ENCODE data around the gene GTSF1L.

Gene GTSF1L

GRCh38 chr20:43770342-43770741, 43.5 kb upstream of the GTSF1L start:
- Histone ChIP-seq H4K20me1 (ENCODE audit: insufficient read depth, low read length) (no peaks in the 10 kb centered on the region), H3K4me3 (ENCODE audit: low read length) (no peak overlapping the region), H3K4me2 (ENCODE audit: low read depth, low read length) (no peak overlapping the region), H3K9me2 (replicated peaks; ENCODE audit: insufficient read depth, low read length) (no peaks in the 10 kb centered on the region), H3K9ac (ENCODE audit: low read length) (no peak overlapping the region), H2AFZ (ENCODE audit: low read length) (no peak overlapping the region), H3F3A (ENCODE audit: insufficient read depth, low read length) (no peaks in the 10 kb centered on the region), H3K36me3 (replicated peaks; ENCODE audit: insufficient read depth, low read length) (no peaks in the 10 kb centered on the region), H3K27me3 (replicated peaks; ENCODE audit: insufficient read depth, low read length) (no peaks in the 10 kb centered on the region), H3K27ac (ENCODE audit: low read length) (no peak overlapping the region), H3K9me3 (replicated peaks; ENCODE audit: insufficient read depth, low read length) (no peaks in the 10 kb centered on the region), H3K4me1 (ENCODE audit: low read length) (no peaks in the 10 kb centered on the region), H3K79me2 (ENCODE audit: low read length) (no peaks in the 10 kb centered on the region)
- TF ChIP-seq EZH2 (optimal IDR thresholded peaks at IDR 0.05; ENCODE audit: low read depth, low read length) (no peak), CTCF (IDR thresholded peaks at IDR 0.05; ENCODE audit: low read length) (no peak)
- no peak for DNase-seq

- Histone ChIP-seq H3K27me3 (replicated peaks; ENCODE audit: insufficient read depth, low read length) (no peaks in the 10 kb centered on the region), H3K79me2 (ENCODE audit: low read length) (no peaks in the 10 kb centered on the region), H3K4me3 (ENCODE audit: low read length) (no peak overlapping the region), H3F3A (ENCODE audit: insufficient read depth, low read length) (no peaks in the 10 kb centered on the region), H4K20me1 (ENCODE audit: insufficient read depth, low read length) (no peaks in the 10 kb centered on the region), H3K4me2 (ENCODE audit: low read depth, low read length) (no peak overlapping the region), H3K9me2 (replicated peaks; ENCODE audit: insufficient read depth, low read length) (no peaks in the 10 kb centered on the region), H3K9ac (ENCODE audit: low read length) (no peak overlapping the region), H3K27ac (ENCODE audit: low read length) (no peak overlapping the region), H3K4me1 (ENCODE audit: low read length) (no peaks in the 10 kb centered on the region), H3K36me3 (replicated peaks; ENCODE audit: insufficient read depth, low read length) (no peaks in the 10 kb centered on the region), H2AFZ (ENCODE audit: low read length) (no peak overlapping the region), H3K9me3 (replicated peaks; ENCODE audit: insufficient read depth, low read length) (no peaks in the 10 kb centered on the region)
- TF ChIP-seq EZH2phosphoT487 (IDR thresholded peaks at IDR 0.05; ENCODE audit: low read length) (no peak), EZH2 (optimal IDR thresholded peaks at IDR 0.05; ENCODE audit: low read depth, low read length) (no peak), CTCF (IDR thresholded peaks at IDR 0.05; ENCODE audit: low read length) (no peak)
- no peak for DNase-seq
These were observed 41.1 kb upstream of the GTSF1L start for GRCh38 chr20:43767686-43768474.

- H3K27ac ChIP-seq (ENCODE audit: low read length) = no peak overlapping the region
- no peaks in the 10 kb centered on the region for H3K27me3 ChIP-seq (replicated peaks; ENCODE audit: insufficient read depth, low read length)
- TF ChIP-seq CTCF (IDR thresholded peaks at IDR 0.05; ENCODE audit: low read length) = no peak
- no peak for TF ChIP-seq EZH2phosphoT487 (IDR thresholded peaks at IDR 0.05; ENCODE audit: low read length)
- TF ChIP-seq EZH2 (optimal IDR thresholded peaks at IDR 0.05; ENCODE audit: low read depth, low read length) = no peak
- no peaks in the 10 kb centered on the region for H3K9me2 ChIP-seq (replicated peaks; ENCODE audit: insufficient read depth, low read length)
- H3K4me3 ChIP-seq (ENCODE audit: low read length) = no peak overlapping the region
- no peak for DNase-seq
- no peak overlapping the region for H3K9ac ChIP-seq (ENCODE audit: low read length)
- no peaks in the 10 kb centered on the region for H4K20me1 ChIP-seq (ENCODE audit: insufficient read depth, low read length)
- no peaks in the 10 kb centered on the region for H3K36me3 ChIP-seq (replicated peaks; ENCODE audit: insufficient read depth, low read length)
- no peaks in the 10 kb centered on the region for H3K4me1 ChIP-seq (ENCODE audit: low read length)
- H3K4me2 ChIP-seq (ENCODE audit: low read depth, low read length) = no peak overlapping the region
- H3K79me2 ChIP-seq (ENCODE audit: low read length) = no peaks in the 10 kb centered on the region
- H2AFZ ChIP-seq (ENCODE audit: low read length) = no peak overlapping the region
- no peaks in the 10 kb centered on the region for H3K9me3 ChIP-seq (replicated peaks; ENCODE audit: insufficient read depth, low read length)
- no peaks in the 10 kb centered on the region for H3F3A ChIP-seq (ENCODE audit: insufficient read depth, low read length)
These were observed 40.1 kb upstream of the GTSF1L start for GRCh38 chr20:43766917-43767316.

Measured in MM.1S (cell line).